ENCODE data around the gene CDPF1.

CDPF1 gene

DNA sequence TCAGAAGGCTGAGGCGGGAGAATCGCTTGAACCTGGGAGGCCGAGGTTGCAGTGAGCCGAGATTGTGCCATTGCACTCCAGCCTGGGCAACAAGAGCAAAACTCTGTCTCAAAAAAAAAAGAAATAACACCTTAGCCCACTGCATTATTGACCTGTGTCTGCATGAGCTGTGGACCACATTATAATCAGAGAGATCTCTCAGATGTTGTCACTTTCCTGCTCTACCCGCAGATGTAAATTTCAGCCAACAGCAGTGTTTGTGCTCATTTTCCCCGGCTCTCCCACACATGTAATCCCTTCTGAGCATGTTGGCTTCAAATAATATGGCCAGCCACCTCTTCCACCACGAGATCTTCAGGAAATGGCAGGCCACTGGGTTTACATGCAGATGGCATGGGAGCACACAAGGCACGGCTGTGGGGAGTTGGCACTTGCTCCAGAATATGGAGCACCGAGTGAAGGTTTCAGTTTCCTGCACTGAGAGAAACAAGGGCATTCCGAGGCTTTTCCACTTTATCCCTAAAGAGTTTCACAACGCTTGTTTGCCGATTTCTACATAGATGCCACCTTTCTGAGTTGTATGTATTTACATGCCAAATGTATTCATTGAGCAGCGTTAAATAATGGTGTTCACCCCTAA lies 19.7 kb downstream of the CDPF1 start:
- no peak overlapping the region for H3K27ac ChIP-seq
- TF ChIP-seq, protein P1, sequence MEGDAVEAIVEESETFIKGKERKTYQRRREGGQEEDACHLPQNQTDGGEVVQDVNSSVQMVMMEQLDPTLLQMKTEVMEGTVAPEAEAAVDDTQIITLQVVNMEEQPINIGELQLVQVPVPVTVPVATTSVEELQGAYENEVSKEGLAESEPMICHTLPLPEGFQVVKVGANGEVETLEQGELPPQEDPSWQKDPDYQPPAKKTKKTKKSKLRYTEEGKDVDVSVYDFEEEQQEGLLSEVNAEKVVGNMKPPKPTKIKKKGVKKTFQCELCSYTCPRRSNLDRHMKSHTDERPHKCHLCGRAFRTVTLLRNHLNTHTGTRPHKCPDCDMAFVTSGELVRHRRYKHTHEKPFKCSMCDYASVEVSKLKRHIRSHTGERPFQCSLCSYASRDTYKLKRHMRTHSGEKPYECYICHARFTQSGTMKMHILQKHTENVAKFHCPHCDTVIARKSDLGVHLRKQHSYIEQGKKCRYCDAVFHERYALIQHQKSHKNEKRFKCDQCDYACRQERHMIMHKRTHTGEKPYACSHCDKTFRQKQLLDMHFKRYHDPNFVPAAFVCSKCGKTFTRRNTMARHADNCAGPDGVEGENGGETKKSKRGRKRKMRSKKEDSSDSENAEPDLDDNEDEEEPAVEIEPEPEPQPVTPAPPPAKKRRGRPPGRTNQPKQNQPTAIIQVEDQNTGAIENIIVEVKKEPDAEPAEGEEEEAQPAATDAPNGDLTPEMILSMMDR (IDR thresholded peaks at IDR 0.05), result no peak
- TF ChIP-seq ZFX (IDR thresholded peaks at IDR 0.05; ENCODE audit: borderline replicate concordance), result no peak

DNA sequence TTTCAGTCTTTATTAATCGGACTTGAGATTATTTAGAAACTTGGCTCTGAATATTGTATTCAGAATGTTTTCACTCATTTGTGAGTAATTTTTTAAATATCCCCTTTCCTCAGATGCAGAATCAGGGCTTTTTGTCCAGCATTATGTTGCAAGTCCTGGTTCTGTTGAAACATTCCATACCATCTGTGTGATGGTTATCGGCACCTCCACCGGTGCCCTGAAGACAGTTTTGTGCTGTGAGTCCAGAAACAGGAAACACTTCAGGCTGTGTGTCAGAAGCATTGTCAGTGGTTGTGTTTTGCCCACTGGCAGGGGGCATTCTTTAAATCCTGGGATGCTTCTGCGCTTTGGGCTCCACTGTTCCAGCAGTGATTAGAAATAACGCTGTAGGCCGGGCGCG lies 20.4 kb downstream of the CDPF1 start:
- TF ChIP-seq, protein P1 (IDR thresholded peaks at IDR 0.05), result no peak
- no peak for TF ChIP-seq ZFX (IDR thresholded peaks at IDR 0.05; ENCODE audit: borderline replicate concordance)
- no peak overlapping the region for H3K27ac ChIP-seq

GRCh38 chr22:46226577-46226976 lies 23.5 kb downstream of the CDPF1 start:
- no peak for TF ChIP-seq ZFX (IDR thresholded peaks at IDR 0.05; ENCODE audit: borderline replicate concordance)
- TF ChIP-seq, protein P1 (IDR thresholded peaks at IDR 0.05), result no peak
- no peak overlapping the region for H3K27ac ChIP-seq

- no peak overlapping the region for H3K27ac ChIP-seq
- TF ChIP-seq ZFX (IDR thresholded peaks at IDR 0.05; ENCODE audit: borderline replicate concordance), result no peak
These were observed 24.5 kb downstream of the CDPF1 start for GRCh38 chr22:46225631-46226030.

GRCh38 chr22:46224898-46225290 lies 25.2 kb downstream of the CDPF1 start:
- H3K27ac ChIP-seq, result no peak overlapping the region
- TF ChIP-seq, protein P1 (IDR thresholded peaks at IDR 0.05), result no peak
- no peak for TF ChIP-seq ZFX (IDR thresholded peaks at IDR 0.05; ENCODE audit: borderline replicate concordance)

DNA sequence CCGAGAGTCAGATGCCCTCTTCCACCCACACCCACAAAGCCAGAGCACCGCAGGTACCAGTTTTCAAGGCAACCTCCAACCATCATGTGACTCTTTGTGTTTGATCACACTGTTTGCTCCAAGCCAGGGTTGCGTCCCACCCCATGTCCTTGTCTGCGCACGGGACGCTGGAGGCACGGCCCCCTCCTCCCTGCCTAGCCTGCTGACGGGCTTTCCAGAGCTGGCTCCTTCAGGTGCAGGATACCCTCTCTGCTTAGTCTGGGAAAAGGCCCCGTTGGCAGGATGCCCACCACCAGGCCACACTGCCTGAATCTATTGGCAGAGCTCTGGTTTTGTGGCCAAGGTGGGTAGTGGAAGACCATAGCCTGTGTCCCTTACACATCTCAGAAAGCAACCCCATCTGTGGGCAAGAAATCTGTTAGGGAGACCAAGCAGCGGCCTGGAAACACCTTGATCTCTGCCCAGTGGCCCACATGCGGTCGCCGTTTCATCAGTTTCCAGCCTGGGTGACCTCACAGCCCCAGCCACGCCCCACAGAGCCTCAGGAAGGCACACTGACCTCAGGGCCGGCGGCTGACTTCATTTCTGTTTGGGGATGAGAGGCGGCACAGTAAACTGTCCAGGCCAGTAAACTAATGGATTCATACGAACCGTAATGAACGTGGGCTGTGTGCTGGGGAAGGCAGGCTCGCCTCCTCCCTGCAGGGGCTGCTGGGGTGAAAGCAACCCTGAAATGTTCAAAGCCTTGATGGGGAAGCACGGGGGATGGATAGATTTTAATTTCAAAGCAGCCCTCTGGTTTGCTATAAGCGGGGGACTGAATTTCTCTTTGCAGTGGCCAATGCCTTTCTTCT lies 25.8 kb downstream of the CDPF1 start:
- TF ChIP-seq ZFX (IDR thresholded peaks at IDR 0.05; ENCODE audit: borderline replicate concordance), result no peak
- TF ChIP-seq, protein P1 (IDR thresholded peaks at IDR 0.05), result no peak
- no peak overlapping the region for H3K27ac ChIP-seq

- H3K27ac ChIP-seq, result no peak overlapping the region
These were observed 29.2 kb downstream of the CDPF1 start for GRCh38 chr22:46220921-46221320.

More at GRCh38 chr22:46220921-46221320, 29.2 kb downstream of the CDPF1 start:
- TF ChIP-seq, protein P1 (IDR thresholded peaks at IDR 0.05), result no peak
- no peak for TF ChIP-seq ZFX (IDR thresholded peaks at IDR 0.05; ENCODE audit: borderline replicate concordance)

Data from 22Rv1 (cell line).